GM23338 (cell line): Measurements from ENCODE around the gene CAD. TPM values are rescaled to one million over a fixed set of nuclear protein-coding genes. Genes with fewer than 3 reads are reported as not detected.

Source experiments
- ATAC-seq: fragments of 200-7000 bp; cut with Tn5 transposase; 3 replicates; pipeline ENCODE4 v1.9.1; 2020
- DNase-seq: peaks from one replicate; pipeline ENCODE4 v3.0.0-alpha.2; 2015; ENCODE audit warnings: low spot score
- H2AFZ ChIP-seq: fragments of 200-600 bp; sonication (generic); 2 replicates; pipeline ENCODE4 v1.8.0; 2016; ENCODE audit warnings: antibody characterized with exemption, mild to moderate bottlenecking, moderate library complexity
- H3F3A ChIP-seq: fragments of 200-600 bp; sonication (generic); replicated peaks from 2 replicates; pipeline ENCODE4 v1.8.0; 2017; ENCODE audit warnings: antibody characterized with exemption, mixed run types, low read depth
- H3K27ac ChIP-seq: fragments of 200-600 bp; sonication (generic); 2 replicates; pipeline ENCODE4 v1.6.1; 2016; ENCODE audit warnings: low read depth
- H3K27me3 ChIP-seq: fragments of 200-600 bp; sonication (generic); 2 replicates; pipeline ENCODE4 v1.8.0; 2016; ENCODE audit warnings: mild to moderate bottlenecking, mixed run types, moderate library complexity; ENCODE audit not compliant: insufficient read depth
- H3K36me3 ChIP-seq: fragments of 200-600 bp; sonication (generic); 2 replicates; pipeline ENCODE4 v1.8.0; 2016; ENCODE audit warnings: mild to moderate bottlenecking; ENCODE audit not compliant: insufficient read depth
- H3K4me1 ChIP-seq: fragments of 200-600 bp; sonication (generic); 2 replicates; pipeline ENCODE4 v1.8.0; 2016; ENCODE audit warnings: mild to moderate bottlenecking, moderate library complexity; ENCODE audit not compliant: insufficient read depth
- H3K4me2 ChIP-seq: fragments of 200-600 bp; sonication (generic); 2 replicates; pipeline ENCODE4 v1.7.1; 2017; ENCODE audit warnings: mixed run types
- H3K4me3 ChIP-seq: fragments of 200-600 bp; sonication (generic); 2 replicates; pipeline ENCODE4 v1.6.1; 2016; ENCODE audit warnings: mixed run types
- H3K79me2 ChIP-seq: fragments of 200-600 bp; sonication (generic); replicated peaks from 2 replicates; pipeline ENCODE4 v1.8.0; 2017; ENCODE audit warnings: mild to moderate bottlenecking; ENCODE audit not compliant: insufficient read depth
- H3K9me2 ChIP-seq: fragments of 200-600 bp; sonication (generic); 2 replicates; pipeline ENCODE4 v1.8.0; 2017; ENCODE audit not compliant: insufficient read depth
- H4K20me1 ChIP-seq: fragments of 200-600 bp; sonication (generic); replicated peaks from 2 replicates; pipeline ENCODE4 v1.8.0; 2017; ENCODE audit warnings: mild to moderate bottlenecking; ENCODE audit not compliant: insufficient read depth
- H3K27ac Mint-ChIP-seq: 2 replicates; pipeline ENCODE4 v1.8.0; 2020; ENCODE audit warnings: inconsistent platforms, mild to moderate bottlenecking, moderate library complexity, mixed read lengths
- H3K27me3 Mint-ChIP-seq: 3 replicates; pipeline ENCODE4 v1.8.0; 2022; ENCODE audit warnings: low read depth, mild to moderate bottlenecking, moderate library complexity, mixed read lengths, inconsistent platforms; ENCODE audit not compliant: insufficient read depth, poor library complexity
- H3K36me3 Mint-ChIP-seq: 3 replicates; pipeline ENCODE4 v1.8.0; 2021; ENCODE audit warnings: low read depth, mild to moderate bottlenecking, inconsistent platforms, moderate library complexity, mixed read lengths
- H3K4me1 Mint-ChIP-seq: 3 replicates; pipeline ENCODE4 v1.8.0; 2020; ENCODE audit warnings: mild to moderate bottlenecking, inconsistent platforms, mixed read lengths
- H3K4me3 Mint-ChIP-seq: 3 replicates; pipeline ENCODE4 v1.8.0; 2021; ENCODE audit warnings: moderate library complexity, mild to moderate bottlenecking, inconsistent platforms, mixed read lengths
- H3K9me3 Mint-ChIP-seq: 3 replicates; pipeline ENCODE4 v1.8.0; 2020; ENCODE audit warnings: moderate library complexity, mild to moderate bottlenecking, inconsistent platforms, mixed read lengths
- CREB1 ChIP-seq: fragments of 250-450 bp; sonication (Bioruptor Pico); IDR thresholded peaks from 2 replicates; pipeline ENCODE4 v1.5.0; 2020; ENCODE audit warnings: low read depth, mild to moderate bottlenecking, moderate library complexity
- EZH2 ChIP-seq: fragments of 200-600 bp; sonication (generic); IDR thresholded peaks from one replicate; pipeline ENCODE4 v1.8.0; 2017; ENCODE audit warnings: antibody characterized with exemption, mild to moderate bottlenecking, low read depth; ENCODE audit not compliant: unreplicated experiment
- EZH2phosphoT487 ChIP-seq: fragments of 200-600 bp; sonication (generic); IDR thresholded peaks from one replicate; pipeline ENCODE4 v1.8.1; 2018; ENCODE audit warnings: antibody characterized with exemption; ENCODE audit not compliant: unreplicated experiment
- JUNB ChIP-seq: IDR thresholded peaks from one replicate; pipeline ENCODE4 v1.6.1; 2016; ENCODE audit warnings: antibody characterized with exemption; ENCODE audit not compliant: unreplicated experiment
- NANOG ChIP-seq: IDR thresholded peaks from 2 replicates; pipeline ENCODE4 v1.6.1; 2016; ENCODE audit warnings: antibody characterized with exemption, borderline replicate concordance
- POLR2AphosphoS5 ChIP-seq: IDR thresholded peaks from 2 replicates; pipeline ENCODE4 v1.6.1; 2016; ENCODE audit warnings: antibody characterized with exemption, low read depth
- STAT1 ChIP-seq: IDR thresholded peaks from one replicate; pipeline ENCODE4 v1.6.1; 2016; ENCODE audit warnings: antibody characterized with exemption; ENCODE audit not compliant: unreplicated experiment
- ZNF114 ChIP-seq: fragments of 250-450 bp; sonication (Bioruptor Pico); IDR thresholded peaks from 2 replicates; pipeline ENCODE4 v1.5.0; 2020; ENCODE audit warnings: mild to moderate bottlenecking, moderate library complexity
- ZNF331 ChIP-seq: fragments of 250-450 bp; sonication (Bioruptor Pico); IDR thresholded peaks from 2 replicates; pipeline ENCODE4 v1.5.0; 2020; ENCODE audit warnings: low read depth, mild to moderate bottlenecking, moderate library complexity
- polyA plus RNA-seq: library from polyadenylated mRNA; unstranded; fragments of >200 nt; fragmentation: Nextera tagmentation; extraction: Ambion mirVana; gene quantifications from 2 replicates; pipeline ENCODE4 v1.2.1, GENCODE V29; 2016
- total RNA-seq: library from RNA; depleted of rRNA; stranded (reverse); fragments of >200 nt; shearing (Covaris generic); gene quantifications from 2 replicates; pipeline ENCODE4 v1.2.3, GENCODE V29; 2014
- TF ChIP-seq, protein P1 (sequence below): IDR thresholded peaks from 2 replicates; pipeline ENCODE4 v1.6.1; 2016; ENCODE audit warnings: antibody characterized with exemption
- TF ChIP-seq, protein P2 (sequence below), 2 experiments: fragments of 200-600 bp in 1 of 2; sonication (generic) in 1 of 2; conservative IDR thresholded peaks; 2 replicates each; pipeline versions ENCODE4 v1.5.1 to v1.6.1; 2016 to 2017; ENCODE audit warnings: antibody characterized with exemption in 2 of 2, low read depth in 2 of 2, mild to moderate bottlenecking in 2 of 2, moderate library complexity in 1 of 2
- TF ChIP-seq, protein P3 (sequence below): fragments of 250-450 bp; sonication (Bioruptor Pico); IDR thresholded peaks from 2 replicates; pipeline ENCODE4 v1.5.0; 2020; ENCODE audit warnings: mild to moderate bottlenecking, moderate library complexity
- TF ChIP-seq, protein P4 (sequence below): IDR thresholded peaks from one replicate; pipeline ENCODE4 v1.6.1; 2018; ENCODE audit warnings: antibody characterized with exemption; ENCODE audit not compliant: unreplicated experiment

The CAD gene
- total and polyA plus RNA-seq, 2 experiments from 2014 or later: 38.1 to 147 TPM

DNA sequence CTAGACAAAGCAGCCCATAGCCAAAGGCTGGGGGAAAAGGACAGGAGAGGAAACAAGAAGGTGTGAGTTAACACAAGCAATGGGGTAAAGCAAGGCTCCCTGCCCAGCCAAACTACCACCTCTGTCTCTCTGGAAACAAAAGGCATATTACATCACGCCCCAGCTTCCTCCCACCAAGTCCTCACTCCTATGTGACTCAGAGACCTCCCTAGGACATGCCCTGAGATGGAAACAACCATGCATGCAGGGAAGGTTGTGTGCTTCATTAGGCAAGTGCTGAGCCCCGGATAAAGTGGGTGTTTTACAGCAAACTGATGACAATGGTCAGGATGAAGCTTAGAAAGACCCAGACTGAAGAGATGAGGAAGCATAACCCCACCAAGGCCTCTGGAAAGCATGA, 14.3 kb upstream of the CAD start:
- peaks cover 37% of the 10 kb centered on the region for H3K36me3 ChIP-seq
- Mint-ChIP-seq H3K27ac (no peak overlapping the region), H3K4me1 (no peaks in the 10 kb centered on the region), H3K9me3 (no peaks in the 10 kb centered on the region), H3K36me3 (peaks cover 81% of the 10 kb centered on the region), H3K4me3 (no peak overlapping the region), H3K27me3 (peaks cover 5% of the 10 kb centered on the region)
- peaks cover 2% of the 10 kb centered on the region; the same call in 1 of the 2 replicates for H3K79me2 ChIP-seq
- H3K27me3 ChIP-seq: no peaks in the 10 kb centered on the region
- ATAC-seq (no peak), DNase-seq (no peak)
- H4K20me1 ChIP-seq: peaks cover 3% of the 10 kb centered on the region
- no peak overlapping the region for H2AFZ ChIP-seq
- no peaks in the 10 kb centered on the region for H3K9me2 ChIP-seq
- H3K27ac ChIP-seq: no peak overlapping the region
- TF ChIP-seq EZH2phosphoT487 (no peak), JUNB (no peak), ZNF331 (CRISPR knock-in tag) (no peak), POLR2AphosphoS5 (no peak), EZH2 (no peak), STAT1 (no peak), NANOG (no peak), CREB1 (CRISPR knock-in tag) (no peak), ZNF114 (CRISPR knock-in tag) (no peak)
- TF ChIP-seq, protein P1, sequence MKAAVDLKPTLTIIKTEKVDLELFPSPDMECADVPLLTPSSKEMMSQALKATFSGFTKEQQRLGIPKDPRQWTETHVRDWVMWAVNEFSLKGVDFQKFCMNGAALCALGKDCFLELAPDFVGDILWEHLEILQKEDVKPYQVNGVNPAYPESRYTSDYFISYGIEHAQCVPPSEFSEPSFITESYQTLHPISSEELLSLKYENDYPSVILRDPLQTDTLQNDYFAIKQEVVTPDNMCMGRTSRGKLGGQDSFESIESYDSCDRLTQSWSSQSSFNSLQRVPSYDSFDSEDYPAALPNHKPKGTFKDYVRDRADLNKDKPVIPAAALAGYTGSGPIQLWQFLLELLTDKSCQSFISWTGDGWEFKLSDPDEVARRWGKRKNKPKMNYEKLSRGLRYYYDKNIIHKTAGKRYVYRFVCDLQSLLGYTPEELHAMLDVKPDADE: no peak
- TF ChIP-seq, protein P2, sequence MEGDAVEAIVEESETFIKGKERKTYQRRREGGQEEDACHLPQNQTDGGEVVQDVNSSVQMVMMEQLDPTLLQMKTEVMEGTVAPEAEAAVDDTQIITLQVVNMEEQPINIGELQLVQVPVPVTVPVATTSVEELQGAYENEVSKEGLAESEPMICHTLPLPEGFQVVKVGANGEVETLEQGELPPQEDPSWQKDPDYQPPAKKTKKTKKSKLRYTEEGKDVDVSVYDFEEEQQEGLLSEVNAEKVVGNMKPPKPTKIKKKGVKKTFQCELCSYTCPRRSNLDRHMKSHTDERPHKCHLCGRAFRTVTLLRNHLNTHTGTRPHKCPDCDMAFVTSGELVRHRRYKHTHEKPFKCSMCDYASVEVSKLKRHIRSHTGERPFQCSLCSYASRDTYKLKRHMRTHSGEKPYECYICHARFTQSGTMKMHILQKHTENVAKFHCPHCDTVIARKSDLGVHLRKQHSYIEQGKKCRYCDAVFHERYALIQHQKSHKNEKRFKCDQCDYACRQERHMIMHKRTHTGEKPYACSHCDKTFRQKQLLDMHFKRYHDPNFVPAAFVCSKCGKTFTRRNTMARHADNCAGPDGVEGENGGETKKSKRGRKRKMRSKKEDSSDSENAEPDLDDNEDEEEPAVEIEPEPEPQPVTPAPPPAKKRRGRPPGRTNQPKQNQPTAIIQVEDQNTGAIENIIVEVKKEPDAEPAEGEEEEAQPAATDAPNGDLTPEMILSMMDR (conservative IDR thresholded peaks at IDR 0.05; ENCODE audit: low read depth in 2 of 2): no peak
- TF ChIP-seq, protein P3, sequence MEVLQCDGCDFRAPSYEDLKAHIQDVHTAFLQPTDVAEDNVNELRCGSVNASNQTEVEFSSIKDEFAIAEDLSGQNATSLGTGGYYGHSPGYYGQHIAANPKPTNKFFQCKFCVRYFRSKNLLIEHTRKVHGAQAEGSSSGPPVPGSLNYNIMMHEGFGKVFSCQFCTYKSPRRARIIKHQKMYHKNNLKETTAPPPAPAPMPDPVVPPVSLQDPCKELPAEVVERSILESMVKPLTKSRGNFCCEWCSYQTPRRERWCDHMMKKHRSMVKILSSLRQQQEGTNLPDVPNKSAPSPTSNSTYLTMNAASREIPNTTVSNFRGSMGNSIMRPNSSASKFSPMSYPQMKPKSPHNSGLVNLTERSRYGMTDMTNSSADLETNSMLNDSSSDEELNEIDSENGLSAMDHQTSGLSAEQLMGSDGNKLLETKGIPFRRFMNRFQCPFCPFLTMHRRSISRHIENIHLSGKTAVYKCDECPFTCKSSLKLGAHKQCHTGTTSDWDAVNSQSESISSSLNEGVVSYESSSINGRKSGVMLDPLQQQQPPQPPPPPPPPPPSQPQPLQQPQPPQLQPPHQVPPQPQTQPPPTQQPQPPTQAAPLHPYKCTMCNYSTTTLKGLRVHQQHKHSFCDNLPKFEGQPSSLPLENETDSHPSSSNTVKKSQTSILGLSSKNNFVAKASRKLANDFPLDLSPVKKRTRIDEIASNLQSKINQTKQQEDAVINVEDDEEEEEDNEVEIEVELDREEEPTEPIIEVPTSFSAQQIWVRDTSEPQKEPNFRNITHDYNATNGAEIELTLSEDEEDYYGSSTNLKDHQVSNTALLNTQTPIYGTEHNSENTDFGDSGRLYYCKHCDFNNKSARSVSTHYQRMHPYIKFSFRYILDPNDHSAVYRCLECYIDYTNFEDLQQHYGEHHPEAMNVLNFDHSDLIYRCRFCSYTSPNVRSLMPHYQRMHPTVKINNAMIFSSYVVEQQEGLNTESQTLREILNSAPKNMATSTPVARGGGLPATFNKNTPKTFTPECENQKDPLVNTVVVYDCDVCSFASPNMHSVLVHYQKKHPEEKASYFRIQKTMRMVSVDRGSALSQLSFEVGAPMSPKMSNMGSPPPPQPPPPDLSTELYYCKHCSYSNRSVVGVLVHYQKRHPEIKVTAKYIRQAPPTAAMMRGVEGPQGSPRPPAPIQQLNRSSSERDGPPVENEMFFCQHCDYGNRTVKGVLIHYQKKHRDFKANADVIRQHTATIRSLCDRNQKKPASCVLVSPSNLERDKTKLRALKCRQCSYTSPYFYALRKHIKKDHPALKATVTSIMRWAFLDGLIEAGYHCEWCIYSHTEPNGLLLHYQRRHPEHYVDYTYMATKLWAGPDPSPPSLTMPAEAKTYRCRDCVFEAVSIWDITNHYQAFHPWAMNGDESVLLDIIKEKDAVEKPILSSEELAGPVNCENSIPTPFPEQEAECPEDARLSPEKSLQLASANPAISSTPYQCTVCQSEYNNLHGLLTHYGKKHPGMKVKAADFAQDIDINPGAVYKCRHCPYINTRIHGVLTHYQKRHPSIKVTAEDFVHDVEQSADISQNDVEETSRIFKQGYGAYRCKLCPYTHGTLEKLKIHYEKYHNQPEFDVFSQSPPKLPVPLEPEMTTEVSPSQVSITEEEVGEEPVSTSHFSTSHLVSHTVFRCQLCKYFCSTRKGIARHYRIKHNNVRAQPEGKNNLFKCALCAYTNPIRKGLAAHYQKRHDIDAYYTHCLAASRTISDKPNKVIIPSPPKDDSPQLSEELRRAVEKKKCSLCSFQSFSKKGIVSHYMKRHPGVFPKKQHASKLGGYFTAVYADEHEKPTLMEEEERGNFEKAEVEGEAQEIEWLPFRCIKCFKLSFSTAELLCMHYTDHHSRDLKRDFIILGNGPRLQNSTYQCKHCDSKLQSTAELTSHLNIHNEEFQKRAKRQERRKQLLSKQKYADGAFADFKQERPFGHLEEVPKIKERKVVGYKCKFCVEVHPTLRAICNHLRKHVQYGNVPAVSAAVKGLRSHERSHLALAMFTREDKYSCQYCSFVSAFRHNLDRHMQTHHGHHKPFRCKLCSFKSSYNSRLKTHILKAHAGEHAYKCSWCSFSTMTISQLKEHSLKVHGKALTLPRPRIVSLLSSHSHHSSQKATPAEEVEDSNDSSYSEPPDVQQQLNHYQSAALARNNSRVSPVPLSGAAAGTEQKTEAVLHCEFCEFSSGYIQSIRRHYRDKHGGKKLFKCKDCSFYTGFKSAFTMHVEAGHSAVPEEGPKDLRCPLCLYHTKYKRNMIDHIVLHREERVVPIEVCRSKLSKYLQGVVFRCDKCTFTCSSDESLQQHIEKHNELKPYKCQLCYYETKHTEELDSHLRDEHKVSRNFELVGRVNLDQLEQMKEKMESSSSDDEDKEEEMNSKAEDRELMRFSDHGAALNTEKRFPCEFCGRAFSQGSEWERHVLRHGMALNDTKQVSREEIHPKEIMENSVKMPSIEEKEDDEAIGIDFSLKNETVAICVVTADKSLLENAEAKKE (CRISPR knock-in tag): no peak
- TF ChIP-seq, protein P4, sequence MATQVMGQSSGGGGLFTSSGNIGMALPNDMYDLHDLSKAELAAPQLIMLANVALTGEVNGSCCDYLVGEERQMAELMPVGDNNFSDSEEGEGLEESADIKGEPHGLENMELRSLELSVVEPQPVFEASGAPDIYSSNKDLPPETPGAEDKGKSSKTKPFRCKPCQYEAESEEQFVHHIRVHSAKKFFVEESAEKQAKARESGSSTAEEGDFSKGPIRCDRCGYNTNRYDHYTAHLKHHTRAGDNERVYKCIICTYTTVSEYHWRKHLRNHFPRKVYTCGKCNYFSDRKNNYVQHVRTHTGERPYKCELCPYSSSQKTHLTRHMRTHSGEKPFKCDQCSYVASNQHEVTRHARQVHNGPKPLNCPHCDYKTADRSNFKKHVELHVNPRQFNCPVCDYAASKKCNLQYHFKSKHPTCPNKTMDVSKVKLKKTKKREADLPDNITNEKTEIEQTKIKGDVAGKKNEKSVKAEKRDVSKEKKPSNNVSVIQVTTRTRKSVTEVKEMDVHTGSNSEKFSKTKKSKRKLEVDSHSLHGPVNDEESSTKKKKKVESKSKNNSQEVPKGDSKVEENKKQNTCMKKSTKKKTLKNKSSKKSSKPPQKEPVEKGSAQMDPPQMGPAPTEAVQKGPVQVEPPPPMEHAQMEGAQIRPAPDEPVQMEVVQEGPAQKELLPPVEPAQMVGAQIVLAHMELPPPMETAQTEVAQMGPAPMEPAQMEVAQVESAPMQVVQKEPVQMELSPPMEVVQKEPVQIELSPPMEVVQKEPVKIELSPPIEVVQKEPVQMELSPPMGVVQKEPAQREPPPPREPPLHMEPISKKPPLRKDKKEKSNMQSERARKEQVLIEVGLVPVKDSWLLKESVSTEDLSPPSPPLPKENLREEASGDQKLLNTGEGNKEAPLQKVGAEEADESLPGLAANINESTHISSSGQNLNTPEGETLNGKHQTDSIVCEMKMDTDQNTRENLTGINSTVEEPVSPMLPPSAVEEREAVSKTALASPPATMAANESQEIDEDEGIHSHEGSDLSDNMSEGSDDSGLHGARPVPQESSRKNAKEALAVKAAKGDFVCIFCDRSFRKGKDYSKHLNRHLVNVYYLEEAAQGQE: no peak
- no peaks in the 10 kb centered on the region for H3K4me1 ChIP-seq
- no peak overlapping the region for H3K4me2 ChIP-seq
- H3K4me3 ChIP-seq: no peak overlapping the region
- H3F3A ChIP-seq: no peaks in the 10 kb centered on the region
